KOPT-K1 (cell line): ENCODE measurements around the gene CTSZ.

Experiments used
- H3K27ac ChIP-seq: fragments of 200-600 bp; sonication (generic); 2 replicates; pipeline ENCODE4 v1.5.1; 2016; ENCODE audit warnings: antibody characterized with exemption, mild to moderate bottlenecking, low read depth, low read length; ENCODE audit not compliant: poor library complexity, severe bottlenecking
- H3K36me3 ChIP-seq: fragments of 200-600 bp; sonication (generic); 2 replicates; pipeline ENCODE4 v1.5.1; 2017; ENCODE audit warnings: antibody characterized with exemption, mild to moderate bottlenecking, low read length, moderate library complexity; ENCODE audit not compliant: insufficient read depth
- H3K9me3 ChIP-seq: fragments of 200-600 bp; sonication (generic); 2 replicates; pipeline ENCODE4 v1.5.1; 2017; ENCODE audit warnings: antibody characterized with exemption, low read length, mild to moderate bottlenecking; ENCODE audit not compliant: insufficient read depth, poor library complexity, severe bottlenecking

Gene CTSZ

GRCh38 chr20:59039233-59039632, 32.2 kb upstream of the CTSZ start:
- Histone ChIP-seq H3K9me3 (no peaks in the 10 kb centered on the region), H3K27ac (no peak overlapping the region), H3K36me3 (peaks cover 62% of the 10 kb centered on the region)

- no peak overlapping the region for H3K27ac ChIP-seq
Measured at GRCh38 chr20:59037386-59037785, 30.3 kb upstream of the CTSZ start.

GRCh38 chr20:59035381-59035780, 28.3 kb upstream of the CTSZ start:
- no peak overlapping the region for H3K27ac ChIP-seq
- no peaks in the 10 kb centered on the region for H3K9me3 ChIP-seq
- H3K36me3 ChIP-seq = peaks cover 73% of the 10 kb centered on the region

More at GRCh38 chr20:59037386-59037785, 30.3 kb upstream of the CTSZ start:
- no peaks in the 10 kb centered on the region for H3K9me3 ChIP-seq
- peaks cover 76% of the 10 kb centered on the region for H3K36me3 ChIP-seq

GRCh38 chr20:59033616-59034165, 26.6 kb upstream of the CTSZ start:
- Histone ChIP-seq H3K36me3 (peaks cover 79% of the 10 kb centered on the region), H3K27ac (no peak overlapping the region), H3K9me3 (no peaks in the 10 kb centered on the region)

- Histone ChIP-seq H3K36me3 (peaks cover 79% of the 10 kb centered on the region), H3K27ac (peak overlapping the region; percentile 96), H3K9me3 (no peaks in the 10 kb centered on the region)
Measured at GRCh38 chr20:59033093-59033492, 26.0 kb upstream of the CTSZ start.

GRCh38 chr20:59032713-59033059, 25.6 kb upstream of the CTSZ start:
- Histone ChIP-seq H3K36me3 (peaks cover 79% of the 10 kb centered on the region), H3K27ac (peak overlapping the region; percentile 96), H3K9me3 (no peaks in the 10 kb centered on the region)

GRCh38 chr20:59032023-59032712, 25.1 kb upstream of the CTSZ start, which contains the start of gene ATP5F1E:
Gene ATP5F1E (minus strand): TSS chr20:59032335. CDS start chr20:59032251, 84 bp downstream.
- Histone ChIP-seq H3K27ac (peak within 1 kb of the TSS; percentile 96), H3K9me3 (no peaks in the 10 kb centered on the region), H3K36me3 (peaks cover 79% of the 10 kb centered on the region)

GRCh38 chr20:59031564-59032022, 24.5 kb upstream of the CTSZ start:
- Histone ChIP-seq H3K27ac (peak overlapping the region; percentile 96), H3K9me3 (no peaks in the 10 kb centered on the region), H3K36me3 (peaks cover 79% of the 10 kb centered on the region)

- H3K36me3 ChIP-seq = peaks cover 79% of the 10 kb centered on the region
- no peaks in the 10 kb centered on the region for H3K9me3 ChIP-seq
- H3K27ac ChIP-seq = peak overlapping the region; percentile 96
Measured at GRCh38 chr20:59030911-59031563, 24.0 kb upstream of the CTSZ start.

GRCh38 chr20:59028812-59029211, 21.8 kb upstream of the CTSZ start:
- Histone ChIP-seq H3K36me3 (peaks cover 79% of the 10 kb centered on the region), H3K27ac (no peak overlapping the region)

GRCh38 chr20:59027741-59028320, 20.8 kb upstream of the CTSZ start:
- peaks cover 80% of the 10 kb centered on the region for H3K36me3 ChIP-seq
- H3K27ac ChIP-seq = no peak overlapping the region
- no peaks in the 10 kb centered on the region for H3K9me3 ChIP-seq

More at GRCh38 chr20:59028812-59029211, 21.8 kb upstream of the CTSZ start:
- H3K9me3 ChIP-seq = no peaks in the 10 kb centered on the region

GRCh38 chr20:59026904-59027740, 20.1 kb upstream of the CTSZ start:
- no peaks in the 10 kb centered on the region for H3K9me3 ChIP-seq
- no peak overlapping the region for H3K27ac ChIP-seq
- H3K36me3 ChIP-seq = peaks cover 84% of the 10 kb centered on the region

GRCh38 chr20:59025511-59025910, 18.5 kb upstream of the CTSZ start:
- Histone ChIP-seq H3K36me3 (peaks cover 81% of the 10 kb centered on the region), H3K27ac (no peak overlapping the region)

GRCh38 chr20:59025086-59025485, 18.0 kb upstream of the CTSZ start:
- Histone ChIP-seq H3K9me3 (no peaks in the 10 kb centered on the region), H3K27ac (no peak overlapping the region), H3K36me3 (peaks cover 77% of the 10 kb centered on the region)

More at GRCh38 chr20:59025511-59025910, 18.5 kb upstream of the CTSZ start:
- no peaks in the 10 kb centered on the region for H3K9me3 ChIP-seq
